HG03354 (cell line): ENCODE results near the gene SHISA2.

Experiments
- ATAC-seq: cut with Tn5 transposase; IDR thresholded peaks from one replicate; pipeline ENCODE4 v1.9.1; 2021; ENCODE audit warnings: mild to moderate bottlenecking; ENCODE audit not compliant: unreplicated experiment, poor library complexity, severe bottlenecking

The SHISA2 gene

DNA sequence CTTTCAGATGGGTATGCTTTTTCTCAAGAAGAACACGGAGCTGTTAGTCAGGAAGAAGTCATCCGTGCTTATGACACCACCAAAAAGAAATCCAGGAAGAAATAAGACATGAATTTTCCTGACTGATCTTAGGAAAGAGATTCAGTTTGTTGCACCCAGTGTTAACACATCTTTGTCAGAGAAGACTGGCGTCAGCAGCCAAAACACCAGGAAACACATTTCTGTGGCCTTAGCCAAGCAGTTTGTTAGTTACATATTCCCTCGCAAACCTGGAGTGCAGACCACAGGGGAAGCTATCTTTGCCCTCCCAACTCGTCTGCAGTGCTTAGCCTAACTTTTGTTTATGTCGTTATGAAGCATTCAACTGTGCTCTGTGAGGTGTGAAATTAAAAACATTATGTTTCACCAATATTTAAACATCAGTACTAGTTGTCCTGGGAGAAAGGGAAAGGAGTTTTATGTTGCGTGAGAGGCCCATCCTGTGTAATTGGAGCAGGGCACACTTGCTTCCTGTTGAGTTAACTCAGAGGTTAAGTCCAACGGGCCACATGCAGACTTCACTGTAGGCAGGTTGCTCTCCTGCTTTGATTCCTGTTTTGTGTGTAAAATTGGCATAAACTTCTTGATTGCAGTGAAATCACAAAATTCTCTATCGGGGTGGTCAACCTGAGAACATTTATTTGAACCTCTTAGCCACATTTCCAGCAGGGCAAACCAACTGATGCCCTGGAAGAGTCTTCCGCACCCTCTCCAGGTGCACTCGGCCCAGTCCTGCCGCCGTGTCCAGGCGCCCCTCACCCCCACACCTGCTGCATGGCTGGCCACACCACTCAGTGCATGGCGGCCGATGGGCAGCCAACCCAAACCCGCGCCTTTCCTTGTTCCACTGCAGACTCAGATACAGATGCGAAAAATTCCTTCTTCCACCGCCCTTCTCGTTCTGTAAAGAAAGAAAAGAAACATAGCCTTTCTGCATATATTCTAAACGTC is 31.6 kb downstream of the SHISA2 start:
- no peak for ATAC-seq

DNA sequence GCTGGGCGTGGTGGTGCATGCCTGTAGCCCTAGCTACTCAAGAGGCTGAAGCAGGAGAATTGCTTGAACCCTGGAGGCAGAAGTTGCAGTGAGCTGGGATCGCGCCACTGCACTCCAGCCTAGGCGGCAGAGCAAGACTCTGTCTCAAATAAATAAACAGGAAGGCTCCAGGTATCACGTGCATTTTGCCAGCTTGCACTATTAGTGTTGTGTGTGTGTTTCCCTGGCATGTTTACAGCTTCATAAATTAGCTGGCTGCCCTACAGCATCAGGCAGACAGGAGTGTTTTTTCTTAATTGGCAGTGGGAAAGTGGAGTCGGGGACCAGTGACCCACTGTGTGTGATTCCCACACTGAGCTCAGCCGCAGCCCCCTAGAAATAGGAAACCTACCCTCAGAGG is 32.6 kb downstream of the SHISA2 start:
- no peak for ATAC-seq

- ATAC-seq = no peak
Measured at GRCh38 chr13:26017932-26018665, 33.7 kb downstream of the SHISA2 start.

- no peak for ATAC-seq
Measured at GRCh38 chr13:26017196-26017921, 34.5 kb downstream of the SHISA2 start.

DNA sequence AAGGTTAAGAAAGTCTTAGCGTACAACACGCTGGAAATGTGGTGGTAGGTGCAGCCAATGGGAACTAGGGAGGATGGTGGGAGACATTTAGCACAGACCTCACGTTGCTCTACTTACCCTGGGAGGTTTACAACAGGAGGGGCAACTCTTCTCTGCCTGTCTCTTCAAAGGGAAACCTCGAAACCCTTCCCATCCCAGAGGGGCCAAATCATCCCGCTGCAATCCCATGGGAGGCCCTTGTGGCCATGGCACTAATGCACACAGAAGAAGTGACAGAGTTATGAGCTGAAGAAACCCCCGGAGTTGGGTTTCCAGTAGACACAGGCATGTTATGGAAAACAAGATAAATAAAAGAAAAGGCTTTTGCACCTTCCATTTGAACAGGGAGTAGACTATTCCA is 35.6 kb downstream of the SHISA2 start:
- ATAC-seq = no peak

GRCh38 chr13:26015271-26016125 is 36.3 kb downstream of the SHISA2 start:
- ATAC-seq = no peak

GRCh38 chr13:26012995-26013394 is 38.8 kb downstream of the SHISA2 start:
- no peak for ATAC-seq

DNA sequence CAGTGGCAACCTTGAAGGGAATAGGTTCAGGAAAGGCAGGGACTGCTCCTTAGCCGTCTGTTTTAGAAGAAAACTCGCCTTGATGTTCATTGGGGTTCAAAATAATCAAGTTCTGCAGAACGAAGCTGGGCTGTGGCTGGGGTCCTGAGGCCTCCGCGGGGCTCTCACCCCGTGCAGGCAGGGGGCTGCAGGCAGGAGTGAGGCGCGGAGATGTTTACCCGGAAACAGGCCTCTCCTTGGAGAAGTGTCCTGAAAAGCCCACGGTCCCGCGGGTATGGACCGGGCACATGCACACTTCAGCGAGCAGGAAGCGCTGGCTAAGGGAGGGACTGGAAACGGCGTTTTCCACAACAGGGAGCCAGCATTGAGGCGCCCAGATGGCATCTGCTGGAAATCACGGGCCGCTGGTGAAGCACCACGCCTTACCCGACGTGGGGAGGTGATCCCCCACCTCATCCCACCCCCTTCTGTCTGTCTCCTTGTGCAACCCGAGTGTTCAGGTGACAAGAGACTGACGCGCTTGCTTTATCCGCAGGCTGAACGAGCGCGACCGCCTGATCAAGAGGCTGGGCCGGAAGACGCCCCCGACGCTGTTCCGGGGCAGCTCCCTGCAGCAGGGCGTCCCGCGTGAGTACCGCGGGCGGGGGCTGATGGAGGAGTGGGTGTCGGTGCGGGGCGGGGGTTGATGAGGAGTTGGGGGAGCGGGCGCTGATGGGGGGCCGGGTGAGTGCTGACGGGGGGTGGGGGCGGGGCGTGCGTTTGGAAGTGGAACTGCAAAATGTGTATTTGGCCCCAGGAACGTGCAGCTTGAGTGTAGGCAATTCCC is 39.6 kb downstream of the SHISA2 start:
- ATAC-seq = no peak

DNA sequence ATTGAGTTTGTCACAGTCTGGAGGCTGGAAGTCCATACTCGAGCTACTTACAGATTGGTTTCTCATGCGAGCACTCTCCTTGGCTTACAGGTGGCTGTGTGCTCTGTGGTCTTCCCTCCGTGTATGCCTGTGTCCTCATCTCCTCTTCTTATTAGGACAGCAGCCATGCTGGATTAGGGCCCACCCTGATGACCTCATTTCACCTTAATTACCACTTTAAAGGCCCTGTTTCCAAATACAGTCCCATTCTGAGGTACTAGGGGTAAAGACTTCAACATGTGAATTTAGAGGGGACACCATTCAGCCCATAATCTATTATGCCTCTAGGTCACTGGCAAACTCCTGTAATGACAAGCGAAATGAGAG is 40.6 kb downstream of the SHISA2 start:
- no peak for ATAC-seq

DNA sequence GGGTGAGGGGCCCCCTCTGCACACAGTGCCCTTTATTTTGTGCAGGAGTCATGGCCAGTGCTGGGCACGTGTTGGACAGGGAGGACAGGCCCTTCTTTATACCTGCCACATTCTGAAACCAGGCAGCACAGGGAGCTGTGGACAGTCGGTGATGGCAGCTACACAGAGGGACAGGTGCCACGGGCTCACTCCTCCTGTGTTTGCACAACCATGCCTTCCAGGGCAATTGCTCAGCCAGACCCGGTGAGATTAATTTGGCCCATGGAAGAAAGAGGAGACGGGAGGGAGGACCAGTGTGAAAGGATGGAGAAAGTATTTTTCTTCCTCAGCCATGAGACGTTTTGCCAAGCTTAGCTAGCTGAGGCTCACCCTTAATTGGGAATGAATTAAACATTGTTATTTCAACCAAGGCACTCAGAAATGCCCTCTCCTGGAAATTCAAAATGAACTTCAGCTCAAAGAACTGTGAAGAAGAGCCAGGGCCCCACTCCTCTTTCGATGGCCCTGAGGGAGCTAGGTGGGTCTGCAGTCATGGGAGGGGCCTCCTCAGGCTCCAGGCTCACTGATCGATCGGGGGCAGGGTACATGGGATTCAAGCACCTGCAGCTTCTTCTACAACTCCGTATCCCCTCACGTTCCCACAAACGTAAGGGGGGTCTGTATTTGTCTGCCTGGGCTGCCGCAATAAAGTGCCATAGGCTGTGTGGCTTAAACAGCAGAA is 41.2 kb downstream of the SHISA2 start:
- ATAC-seq = no peak

DNA sequence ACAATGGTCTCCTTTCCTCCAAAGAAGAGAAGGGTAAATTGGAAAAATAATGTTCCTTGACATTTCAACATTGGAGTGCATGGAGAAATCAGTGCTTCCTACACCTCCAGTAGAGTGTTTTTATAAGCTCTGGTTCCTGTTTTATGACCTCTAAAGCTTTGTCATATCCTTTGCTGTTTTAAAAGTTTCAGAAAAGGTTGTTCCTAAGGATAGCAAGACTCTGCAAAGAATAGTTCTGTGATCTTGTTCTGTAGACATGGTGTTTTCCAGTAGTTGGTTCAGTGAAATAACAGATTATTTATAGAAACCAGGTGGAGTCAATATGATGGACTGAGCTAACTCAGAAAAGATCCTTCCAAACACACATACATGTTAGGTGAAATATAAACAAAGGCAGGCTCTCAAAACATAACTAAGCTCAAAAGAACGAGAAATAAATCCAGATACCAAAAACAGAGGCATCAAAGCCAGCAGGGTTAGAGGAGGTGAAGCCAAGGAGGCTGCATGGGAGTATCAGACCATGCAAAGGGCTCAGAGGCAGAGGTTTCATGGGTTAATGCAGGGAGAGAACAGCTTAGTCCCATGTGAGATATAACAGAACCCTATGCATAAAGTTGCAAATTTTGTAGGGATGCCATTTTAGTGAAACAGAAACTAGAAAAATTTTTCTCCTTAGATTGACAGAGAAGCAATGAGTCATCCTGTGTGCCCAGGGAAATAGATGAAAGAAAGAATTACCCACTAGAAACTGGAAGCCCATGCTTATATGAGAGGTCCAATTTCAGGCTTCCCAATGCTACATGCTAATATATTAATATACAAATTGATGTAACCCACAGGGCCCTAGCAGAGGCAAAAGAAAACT is 44.3 kb downstream of the SHISA2 start:
- no peak for ATAC-seq
